Activated CD4-positive, alpha-beta T cell treated with anti-CD3 and anti-CD28 coated beads for 36 hours (primary cell): ENCODE results near the gene TACC2. TPM values are rescaled to one million over a fixed set of nuclear protein-coding genes. Genes with fewer than 3 reads are reported as not detected.

Experiments
- ATAC-seq: fragments of 200-7000 bp; cut with Tn5 transposase; one replicate; pipeline ENCODE4 v1.10.0; 2021; ENCODE audit warnings: mild to moderate bottlenecking, moderate library complexity
- CTCF ChIA-PET: fragments of 350-600 bp; sonication (Branson Sonifier 250); formaldehyde crosslinking; loops from one replicate; lab custom pipeline; 2021; ENCODE audit warnings: antibody characterized with exemption; lab: Charles Lee
- POLR2A ChIA-PET: fragments of 350-600 bp; sonication (Branson Sonifier 250); formaldehyde crosslinking; loops from one replicate; lab custom pipeline; 2021; ENCODE audit warnings: antibody characterized with exemption, inconsistent platforms; lab: Charles Lee
- DNase-seq: peaks from one replicate; pipeline ENCODE4 v3.0.0-alpha.2; 2020
- H3K27ac Mint-ChIP-seq: one replicate; pipeline ENCODE4 v1.8.0; 2021; ENCODE audit warnings: mixed read lengths
- H3K27me3 Mint-ChIP-seq: one replicate; pipeline ENCODE4 v1.8.0; 2021; ENCODE audit warnings: mixed read lengths
- H3K36me3 Mint-ChIP-seq: one replicate; pipeline ENCODE4 v1.8.0; 2021; ENCODE audit warnings: low read depth, mixed read lengths
- H3K4me1 Mint-ChIP-seq: one replicate; pipeline ENCODE4 v1.8.0; 2021; ENCODE audit warnings: mixed read lengths
- H3K4me3 Mint-ChIP-seq: one replicate; pipeline ENCODE4 v1.8.0; 2021; ENCODE audit warnings: mild to moderate bottlenecking, moderate library complexity, mixed read lengths
- H3K9me3 Mint-ChIP-seq: one replicate; pipeline ENCODE4 v1.8.0; 2021; ENCODE audit warnings: low read depth, mixed read lengths
- intact Hi-C, 2 experiments: fragments of 100-400 bp; cut with DNase I in 1 of 2; cut with micrococcal nuclease in 1 of 2; formaldehyde crosslinking; loops; one replicate each; pipeline versions ENCODE4 v1.14.2 to v1.15.1; 2022 to 2024; cut with DNase I, micrococcal nuclease
- total RNA-seq, 2 experiments: library from RNA; stranded (reverse); gene quantifications; one replicate each; pipeline ENCODE4 v1.2.3, GENCODE V29; 2021

Gene TACC2
- total RNA-seq, 2 experiments from 2014 or later, result not detected

DNA sequence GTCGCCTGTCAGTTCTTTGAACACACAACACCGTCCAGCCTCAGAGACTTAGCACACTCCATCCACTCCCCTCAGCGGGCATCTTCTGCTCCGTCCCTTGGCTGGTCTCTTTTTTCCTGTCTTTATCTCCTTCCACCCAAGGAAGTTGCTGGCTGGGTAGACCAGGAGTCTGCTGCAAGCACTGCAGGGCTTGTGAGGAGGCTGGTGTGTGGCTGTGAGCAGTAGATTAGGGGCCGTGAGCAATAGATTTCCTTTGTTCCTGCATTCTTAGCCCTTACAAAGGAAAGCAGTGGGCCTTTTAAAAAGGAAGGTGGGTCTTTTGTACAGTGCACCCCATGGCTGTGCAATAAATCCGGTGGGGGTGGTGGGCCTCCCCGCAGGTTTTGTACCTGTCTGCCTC lies 181.8 kb downstream of the TACC2 start:
- peaks cover 19% of the 10 kb centered on the region for H3K27me3 Mint-ChIP-seq
- DNase-seq (no peak), ATAC-seq (no peak)
- H3K9me3 Mint-ChIP-seq, result no peaks in the 10 kb centered on the region
- no peaks in the 10 kb centered on the region for H3K4me1 Mint-ChIP-seq
- no peaks in the 10 kb centered on the region for H3K36me3 Mint-ChIP-seq
- intact Hi-C loops, result no loop called here
- H3K27ac Mint-ChIP-seq, result no peak overlapping the region
- H3K4me3 Mint-ChIP-seq, result no peak overlapping the region
- ChIA-PET POLR2A (no interaction called here), CTCF (no interaction called here)

DNA sequence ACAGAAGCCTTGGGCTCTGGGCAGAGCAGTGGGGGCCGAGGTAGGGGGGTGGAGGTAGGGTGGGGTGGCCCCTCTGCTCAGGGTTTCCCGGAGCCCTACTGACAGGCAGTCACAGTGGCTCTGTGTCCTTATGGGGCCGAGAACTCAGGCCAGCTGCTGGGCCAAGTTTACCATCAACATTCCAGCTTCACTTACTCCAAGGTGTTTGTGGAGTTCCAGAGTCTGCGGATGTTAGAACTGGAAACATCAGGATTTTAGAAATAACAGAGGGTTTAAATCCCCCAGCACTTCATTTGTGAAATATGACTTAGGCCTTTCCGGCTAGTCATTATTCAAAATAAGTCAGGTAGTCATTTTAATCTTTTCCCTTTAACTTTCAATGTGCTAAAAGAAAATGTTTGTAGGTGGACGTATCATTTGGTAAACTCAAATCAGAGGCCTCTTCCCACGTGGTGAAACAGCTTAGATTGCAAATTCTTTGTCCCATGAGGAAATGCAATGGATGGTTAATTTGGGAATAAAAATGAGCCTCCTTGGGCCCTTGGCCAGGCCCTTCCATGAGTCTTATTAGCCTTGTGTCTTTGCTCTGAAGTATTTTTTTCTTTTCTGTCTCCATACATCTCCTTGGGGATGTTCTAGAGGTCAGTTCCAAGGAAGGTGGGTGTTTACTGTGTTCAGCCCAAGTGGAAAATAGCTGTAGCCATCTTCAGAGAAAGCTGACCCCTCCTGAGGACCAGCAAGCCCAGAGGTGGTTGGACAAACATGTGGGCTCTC lies 182.5 kb downstream of the TACC2 start:
- H3K27ac Mint-ChIP-seq, result no peak overlapping the region
- ChIA-PET POLR2A (no interaction called here), CTCF (interaction anchor here (0.5 kb wide), 1 partner anchor 9 kb away, joined by 3 read pairs; no protein-coding TSS in a partner anchor)
- ATAC-seq (no peak), DNase-seq (no peak)
- no peaks in the 10 kb centered on the region for H3K36me3 Mint-ChIP-seq
- no peaks in the 10 kb centered on the region for H3K4me1 Mint-ChIP-seq
- H3K4me3 Mint-ChIP-seq, result no peak overlapping the region
- intact Hi-C loops, result no loop called here
- peaks cover 16% of the 10 kb centered on the region for H3K27me3 Mint-ChIP-seq
- H3K9me3 Mint-ChIP-seq, result no peaks in the 10 kb centered on the region

DNA sequence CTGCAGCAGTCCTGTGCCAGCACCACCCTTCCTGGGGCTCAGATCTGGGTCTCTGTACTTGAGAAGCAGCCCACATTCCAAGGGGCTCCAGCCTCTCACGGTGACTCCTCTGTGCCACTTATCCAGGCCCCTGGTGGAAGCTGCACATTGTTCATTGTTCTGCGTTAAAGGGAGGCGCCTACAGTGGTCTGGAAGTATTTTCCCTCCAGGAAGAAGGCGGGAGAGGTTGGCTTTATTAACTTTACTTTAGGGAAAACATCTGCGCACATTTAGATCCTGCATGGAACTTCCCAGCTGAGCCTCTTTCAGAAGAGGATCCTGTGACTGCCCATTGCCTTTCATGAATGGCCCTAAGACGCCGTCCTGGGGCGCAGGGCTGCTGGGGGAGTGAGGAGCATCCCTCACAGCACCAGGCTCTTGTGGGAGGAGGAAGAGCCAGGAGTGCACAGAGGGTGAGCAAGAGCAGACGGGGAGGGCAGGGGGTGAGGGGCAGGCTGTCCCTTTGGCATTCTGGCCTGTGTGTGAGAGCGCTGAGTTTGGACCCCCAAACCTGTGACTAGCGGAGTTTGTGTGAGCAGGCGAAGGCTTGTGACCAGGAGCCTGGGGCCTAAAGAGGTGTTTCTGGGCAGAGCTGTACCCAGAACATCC lies 183.5 kb downstream of the TACC2 start:
- intact Hi-C loops, result no loop called here
- ATAC-seq (no peak), DNase-seq (no peak)
- Mint-ChIP-seq H3K27me3 (peaks cover 12% of the 10 kb centered on the region), H3K4me3 (no peak overlapping the region), H3K27ac (no peak overlapping the region), H3K9me3 (no peaks in the 10 kb centered on the region), H3K36me3 (no peaks in the 10 kb centered on the region), H3K4me1 (no peaks in the 10 kb centered on the region)
- POLR2A ChIA-PET, result no interaction called here
- CTCF ChIA-PET, result interaction anchor here (0.5 kb wide), 1 partner anchor 8 kb away, joined by 3 read pairs; no protein-coding TSS in a partner anchor

DNA sequence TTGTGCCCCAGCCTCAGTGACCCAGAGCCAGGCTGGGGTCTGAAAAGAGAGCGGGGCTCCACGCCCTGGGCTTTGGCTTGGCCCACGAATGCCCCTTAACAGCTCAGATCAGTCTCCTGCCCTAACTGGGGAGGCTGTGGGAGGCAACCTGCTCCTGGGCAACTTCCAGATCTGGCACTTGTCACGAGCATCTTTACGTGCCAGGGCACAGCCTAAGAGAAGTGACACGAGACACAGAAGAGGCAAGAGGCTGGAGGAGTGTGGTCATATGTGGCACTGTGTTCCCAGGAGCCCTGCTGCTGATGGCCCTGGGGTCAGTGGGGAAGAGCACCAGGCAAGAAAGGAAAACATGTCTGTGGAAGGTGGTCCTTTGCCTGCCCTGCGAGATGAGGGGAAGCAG lies 184.4 kb downstream of the TACC2 start:
- DNase-seq, result no peak
- Mint-ChIP-seq H3K4me3 (no peak overlapping the region), H3K27me3 (peaks cover 12% of the 10 kb centered on the region), H3K4me1 (no peaks in the 10 kb centered on the region), H3K27ac (no peak overlapping the region), H3K9me3 (no peaks in the 10 kb centered on the region), H3K36me3 (no peaks in the 10 kb centered on the region)
- POLR2A ChIA-PET, result no interaction called here
- no peak for ATAC-seq
- CTCF ChIA-PET, result no interaction called here
- intact Hi-C loops, result no loop called here

DNA sequence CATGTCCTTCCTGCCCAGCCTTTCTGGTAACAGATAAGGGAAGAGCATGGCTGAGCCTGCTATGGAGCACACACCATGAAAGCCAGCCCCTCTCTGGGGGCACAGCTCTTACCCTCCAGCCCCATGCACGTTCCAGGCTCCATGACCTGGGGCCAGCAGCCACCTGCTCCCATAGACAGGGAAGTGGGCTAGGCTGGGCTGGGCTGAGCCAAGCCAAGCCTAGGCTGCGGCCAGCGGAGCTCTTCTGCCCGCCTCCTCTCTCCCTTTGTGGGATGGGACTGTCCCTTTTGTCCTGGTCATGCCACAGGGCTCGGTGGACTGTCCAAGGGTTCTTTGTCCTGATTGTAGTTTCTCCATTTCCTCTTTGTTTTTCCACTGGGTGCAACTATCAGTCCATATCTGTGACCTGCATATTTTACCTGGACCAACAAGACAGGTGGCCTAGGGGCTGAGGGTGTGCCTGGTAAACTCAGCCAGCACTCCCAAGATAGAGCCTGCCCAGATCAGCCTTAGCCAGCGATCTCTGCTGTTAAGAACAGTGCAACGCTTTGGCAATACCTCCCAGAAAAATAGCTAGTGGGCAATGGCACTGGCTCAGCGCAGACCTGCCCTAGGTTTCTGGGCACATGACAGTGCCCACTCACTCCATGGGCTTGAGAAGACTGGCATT lies 184.9 kb downstream of the TACC2 start:
- Mint-ChIP-seq H3K36me3 (no peaks in the 10 kb centered on the region), H3K4me3 (no peak overlapping the region), H3K9me3 (no peaks in the 10 kb centered on the region), H3K27me3 (peaks cover 12% of the 10 kb centered on the region), H3K4me1 (no peaks in the 10 kb centered on the region), H3K27ac (no peak overlapping the region)
- ChIA-PET POLR2A (no interaction called here), CTCF (no interaction called here)
- DNase-seq, result no peak
- no peak for ATAC-seq
- intact Hi-C loops, result no loop called here

DNA sequence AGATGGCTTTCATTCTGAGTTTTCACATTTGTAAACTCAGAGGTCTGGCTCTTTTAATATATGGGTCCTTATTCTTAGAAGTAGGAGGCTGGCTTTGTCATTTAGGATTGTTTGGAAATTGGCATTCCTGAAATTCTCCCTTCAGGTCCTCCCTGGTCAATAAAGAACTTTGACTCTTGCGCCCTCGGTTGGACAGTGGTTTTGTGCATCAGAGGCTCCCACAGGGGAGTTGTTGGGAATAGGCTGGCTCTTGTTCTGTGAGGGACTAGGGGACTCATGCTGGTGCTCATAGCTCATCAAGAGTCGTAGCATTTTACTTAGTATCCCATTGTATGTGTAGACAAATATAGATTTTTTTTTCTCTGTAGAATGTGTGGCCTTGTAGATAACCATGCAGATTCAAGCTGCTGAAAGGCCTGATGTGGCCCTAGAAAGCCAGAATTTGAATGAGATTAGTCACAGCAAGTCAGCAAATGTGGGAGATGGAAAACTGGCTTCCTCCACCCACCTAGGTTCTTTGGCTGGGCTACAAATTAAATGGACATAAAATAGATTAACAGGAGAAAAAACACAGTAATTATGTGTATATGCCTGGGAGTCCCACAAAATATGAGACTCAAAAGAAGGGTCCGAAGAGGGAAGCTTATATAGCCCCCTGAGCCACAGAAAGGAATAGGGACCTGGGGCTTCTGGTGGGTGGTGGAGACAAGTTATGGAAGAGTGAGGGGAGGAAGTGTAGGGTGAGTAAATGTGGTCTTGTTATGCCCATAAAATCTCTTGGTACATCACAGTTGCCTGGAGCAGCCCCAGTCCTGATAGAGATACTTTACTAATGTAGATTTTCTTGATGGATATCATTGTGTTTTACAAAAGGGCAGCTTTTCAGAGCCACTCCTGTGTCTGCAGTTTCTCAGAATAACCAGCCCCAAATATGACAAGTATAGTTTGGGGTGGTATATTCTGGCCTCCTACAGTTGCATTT lies 187.6 kb downstream of the TACC2 start:
- Mint-ChIP-seq H3K27me3 (peaks cover 7% of the 10 kb centered on the region), H3K9me3 (no peaks in the 10 kb centered on the region), H3K4me1 (no peaks in the 10 kb centered on the region), H3K27ac (no peak overlapping the region), H3K4me3 (no peak overlapping the region), H3K36me3 (no peaks in the 10 kb centered on the region)
- CTCF ChIA-PET, result no interaction called here
- intact Hi-C loops, result no loop called here
- DNase-seq, result no peak
- POLR2A ChIA-PET, result no interaction called here
- ATAC-seq, result no peak

DNA sequence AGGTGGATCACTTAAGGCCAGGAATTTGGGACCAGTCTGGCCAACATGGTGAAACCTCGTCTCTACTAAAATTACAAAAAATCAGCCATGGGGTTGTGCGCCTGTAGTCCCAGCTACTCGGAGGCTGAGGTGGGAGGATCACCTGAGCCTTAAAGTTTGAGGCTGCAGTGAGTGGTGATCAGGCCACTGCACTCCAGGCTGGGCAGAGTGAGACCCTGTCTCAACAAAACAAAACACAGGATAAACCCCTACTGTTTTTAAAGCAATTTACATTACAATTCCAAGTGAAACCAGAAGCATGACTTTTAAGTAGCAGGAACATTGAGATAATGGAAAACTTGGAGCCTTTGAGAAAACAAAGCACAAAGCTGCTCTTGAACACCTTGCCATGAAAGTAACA lies 189.7 kb downstream of the TACC2 start:
- H3K36me3 Mint-ChIP-seq, result no peaks in the 10 kb centered on the region
- no peak overlapping the region for H3K4me3 Mint-ChIP-seq
- POLR2A ChIA-PET, result no interaction called here
- H3K27me3 Mint-ChIP-seq, result peaks cover 6% of the 10 kb centered on the region
- intact Hi-C loops, result no loop called here
- H3K9me3 Mint-ChIP-seq, result no peaks in the 10 kb centered on the region
- ATAC-seq, result no peak
- DNase-seq, result no peak
- no peak overlapping the region for H3K27ac Mint-ChIP-seq
- no peaks in the 10 kb centered on the region for H3K4me1 Mint-ChIP-seq
- CTCF ChIA-PET, result no interaction called here

DNA sequence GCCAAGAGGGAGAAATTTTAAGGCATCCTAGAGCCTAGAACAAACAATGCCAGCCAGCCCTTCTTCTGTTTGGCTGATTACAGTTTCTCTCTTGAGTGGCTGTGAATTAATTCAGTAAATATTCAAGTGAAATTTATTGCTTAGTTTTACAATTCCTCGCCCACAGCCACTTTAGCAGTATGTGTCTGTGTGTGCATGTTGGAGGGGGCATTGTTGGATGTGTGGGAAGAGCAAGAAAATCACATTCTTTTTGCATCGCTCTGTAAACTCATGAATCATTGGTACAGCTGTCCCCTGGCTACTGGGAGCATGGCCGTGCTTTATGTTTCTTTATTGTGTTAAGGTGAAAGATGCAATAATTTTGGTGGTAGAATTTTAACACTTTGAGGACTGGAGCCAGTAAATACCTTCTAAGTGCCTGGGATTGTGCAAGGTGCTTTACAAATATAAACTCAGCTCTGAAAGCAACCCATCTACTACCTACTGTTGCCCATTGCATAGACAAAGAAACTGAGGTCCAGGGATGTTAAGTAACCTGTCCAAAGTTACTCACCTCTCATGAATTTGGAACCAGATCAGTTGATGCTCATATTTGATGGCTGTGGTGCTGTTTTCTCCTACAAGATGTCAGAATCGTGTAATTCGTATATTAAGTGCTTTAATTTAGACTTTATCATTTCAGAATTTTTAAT lies 192.2 kb downstream of the TACC2 start:
- DNase-seq (no peak), ATAC-seq (no peak)
- Mint-ChIP-seq H3K27me3 (peaks cover 1% of the 10 kb centered on the region), H3K4me3 (no peak overlapping the region), H3K36me3 (no peaks in the 10 kb centered on the region), H3K9me3 (no peaks in the 10 kb centered on the region), H3K27ac (no peak overlapping the region), H3K4me1 (no peaks in the 10 kb centered on the region)
- intact Hi-C loops, result no loop called here
- CTCF ChIA-PET, result no interaction called here
- POLR2A ChIA-PET, result no interaction called here

DNA sequence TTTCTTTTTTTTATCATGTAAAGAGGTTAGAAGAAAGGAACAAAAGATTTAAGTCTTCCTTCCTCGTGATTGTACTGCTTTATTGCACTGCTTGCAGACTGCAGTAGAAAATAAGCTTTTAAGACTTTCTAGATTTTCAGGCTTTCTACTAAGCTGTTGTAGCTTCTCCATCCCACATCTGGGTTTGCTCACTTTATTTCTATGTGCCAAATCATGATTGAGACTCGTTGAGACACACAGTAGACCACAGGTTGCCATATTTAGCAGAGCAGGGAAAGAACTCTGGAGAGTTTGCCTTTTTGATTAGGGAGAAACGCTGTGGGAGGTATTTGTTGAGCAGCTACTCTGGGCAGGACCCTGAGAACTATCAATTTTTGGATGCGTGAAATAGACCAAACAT lies 192.9 kb downstream of the TACC2 start:
- intact Hi-C loops, result no loop called here
- DNase-seq, result no peak
- ChIA-PET POLR2A (no interaction called here), CTCF (no interaction called here)
- Mint-ChIP-seq H3K4me3 (no peak overlapping the region), H3K4me1 (no peaks in the 10 kb centered on the region), H3K9me3 (no peaks in the 10 kb centered on the region), H3K27me3 (peaks cover 1% of the 10 kb centered on the region), H3K27ac (no peak overlapping the region), H3K36me3 (no peaks in the 10 kb centered on the region)
- ATAC-seq, result no peak

DNA sequence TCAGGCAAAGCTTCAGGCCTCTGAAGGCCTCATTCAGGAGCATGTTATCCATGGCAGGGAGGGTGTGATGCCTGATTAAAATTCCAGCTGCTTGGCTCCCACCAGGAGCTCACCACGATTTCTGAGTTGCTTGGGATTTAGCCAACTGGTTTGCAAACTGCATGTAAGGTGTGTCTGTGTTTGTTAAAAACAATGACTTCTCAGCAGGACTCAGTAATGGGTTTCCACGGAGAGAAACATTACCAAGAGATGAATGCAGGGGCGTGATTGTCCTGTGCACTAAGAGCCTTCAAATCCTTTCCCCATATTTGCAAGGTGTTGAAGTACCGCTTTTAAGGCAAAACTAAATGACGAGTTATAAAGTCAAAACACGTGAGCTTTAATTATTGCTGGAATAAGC lies 193.3 kb downstream of the TACC2 start:
- H3K27me3 Mint-ChIP-seq, result peaks cover 1% of the 10 kb centered on the region
- no peak for ATAC-seq
- H3K36me3 Mint-ChIP-seq, result no peaks in the 10 kb centered on the region
- POLR2A ChIA-PET, result no interaction called here
- no peaks in the 10 kb centered on the region for H3K4me1 Mint-ChIP-seq
- no peak overlapping the region for H3K4me3 Mint-ChIP-seq
- intact Hi-C loops, result no loop called here
- H3K9me3 Mint-ChIP-seq, result no peaks in the 10 kb centered on the region
- H3K27ac Mint-ChIP-seq, result no peak overlapping the region
- CTCF ChIA-PET, result no interaction called here
- no peak for DNase-seq

DNA sequence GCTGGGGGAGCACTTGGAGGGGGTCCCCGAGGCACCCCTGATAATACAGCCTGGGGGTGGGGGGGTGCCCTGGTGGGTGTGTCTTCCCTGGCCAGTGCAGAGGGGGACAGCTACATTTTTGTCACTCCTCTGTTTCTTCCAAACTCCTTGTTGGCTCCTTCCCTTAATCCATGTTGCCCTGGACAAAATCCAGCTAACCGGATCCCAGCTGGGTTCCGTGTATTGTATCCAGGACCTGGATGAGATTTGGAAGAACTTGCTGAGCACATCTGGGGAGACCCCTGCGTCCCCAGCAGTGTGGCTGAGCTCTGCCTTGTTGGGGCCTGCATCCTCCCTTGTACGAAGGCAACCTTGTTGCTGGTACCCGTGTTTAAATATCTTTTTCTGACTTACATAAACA lies 195.3 kb downstream of the TACC2 start:
- Mint-ChIP-seq H3K27ac (no peak overlapping the region), H3K4me3 (no peak overlapping the region), H3K4me1 (no peaks in the 10 kb centered on the region), H3K9me3 (no peaks in the 10 kb centered on the region), H3K36me3 (no peaks in the 10 kb centered on the region), H3K27me3 (peaks cover 1% of the 10 kb centered on the region)
- intact Hi-C loops, result no loop called here
- ATAC-seq (no peak), DNase-seq (no peak)
- POLR2A ChIA-PET, result no interaction called here
- CTCF ChIA-PET, result no interaction called here
